ENCODE measurements around the gene ADCY7.

Gene ADCY7

GRCh38 chr16:50269061-50269705 lies 2.8 kb downstream of the ADCY7 start:
- DNase-seq = no peak

- no peak for DNase-seq
These were observed 3.6 kb downstream of the ADCY7 start for GRCh38 chr16:50269769-50270509.

GRCh38 chr16:50270510-50271147 lies 4.3 kb downstream of the ADCY7 start:
- DNase-seq = no peak

GRCh38 chr16:50271148-50272041 lies 5.0 kb downstream of the ADCY7 start:
- no peak for DNase-seq

GRCh38 chr16:50272111-50272571 lies 5.8 kb downstream of the ADCY7 start:
- no peak for DNase-seq

GRCh38 chr16:50272687-50273381 lies 6.5 kb downstream of the ADCY7 start:
- DNase-seq = no peak

- DNase-seq = no peak
These were observed 7.0 kb downstream of the ADCY7 start for GRCh38 chr16:50273382-50273690.

GRCh38 chr16:50273888-50274325 lies 7.6 kb downstream of the ADCY7 start:
- DNase-seq = no peak

- DNase-seq = no peak
These were observed 8.2 kb downstream of the ADCY7 start for GRCh38 chr16:50274326-50275097.

- DNase-seq = no peak
These were observed 8.7 kb downstream of the ADCY7 start for GRCh38 chr16:50275098-50275415.

GRCh38 chr16:50275428-50276325 lies 9.3 kb downstream of the ADCY7 start:
- no peak for DNase-seq

GRCh38 chr16:50276326-50276640 lies 9.9 kb downstream of the ADCY7 start:
- DNase-seq = no peak

GRCh38 chr16:50276801-50277555 lies 10.6 kb downstream of the ADCY7 start:
- no peak for DNase-seq

GRCh38 chr16:50278251-50278650 lies 11.9 kb downstream of the ADCY7 start:
- DNase-seq = no peak

GRCh38 chr16:50279504-50279865 lies 13.1 kb downstream of the ADCY7 start:
- no peak for DNase-seq

GRCh38 chr16:50280932-50281331 lies 14.6 kb downstream of the ADCY7 start:
- no peak for DNase-seq

- DNase-seq = no peak
These were observed 15.1 kb downstream of the ADCY7 start for GRCh38 chr16:50281391-50282009.

GRCh38 chr16:50282010-50282538 lies 15.7 kb downstream of the ADCY7 start:
- DNase-seq = no peak

- DNase-seq = no peak
These were observed 16.7 kb downstream of the ADCY7 start for GRCh38 chr16:50282955-50283631.
